H1 (cell line): Measurements from ENCODE around the gene PSD. TPM values are rescaled to one million over a fixed set of nuclear protein-coding genes. Genes with fewer than 3 reads are reported as not detected.

Experiments
- CTCF ChIA-PET: fragments of 300-600 bp; sonication (Branson Sonifier 250); formaldehyde crosslinking; loops from one replicate; lab custom pipeline; 2021; ENCODE audit not compliant: partially characterized antibody; lab: Charles Lee
- POLR2A ChIA-PET: fragments of 300-600 bp; sonication (Branson Sonifier 250); formaldehyde crosslinking; loops from one replicate; lab custom pipeline; 2021; ENCODE audit warnings: inconsistent platforms; ENCODE audit not compliant: partially characterized antibody; lab: Charles Lee
- DNase-seq, 2 experiments: peaks; one replicate each; pipeline versions ENCODE4 v3.0.0 to v3.0.0-alpha.2; 2010 to 2022; ENCODE audit warnings: low spot score in 2 of 2, low read depth in 1 of 2, mixed read lengths in 1 of 2
- FAIRE-seq: peaks from 2 replicates; lab custom pipeline; 2011; peaks lifted over from hg19 to GRCh38; lab: Jason Lieb, UNC
- H2AFZ ChIP-seq: 2 replicates; pipeline ENCODE4 v1.8.1; 2012; ENCODE audit warnings: low read length, inconsistent platforms
- H2AK5ac ChIP-seq: 2 replicates; pipeline ENCODE4 v1.6.1; 2013; ENCODE audit warnings: low read depth, low read length
- H2BK120ac ChIP-seq: replicated peaks from 2 replicates; pipeline ENCODE3; 2013; ENCODE audit warnings: low read depth, low read length, inconsistent platforms
- H2BK12ac ChIP-seq: 2 replicates; pipeline ENCODE4 v1.6.1; 2013; ENCODE audit warnings: low read depth, low read length
- H2BK15ac ChIP-seq: 2 replicates; pipeline ENCODE4 v1.6.1; 2013; ENCODE audit warnings: low read length
- H2BK20ac ChIP-seq: 2 replicates; pipeline ENCODE4 v1.6.1; 2013; ENCODE audit warnings: low read length
- H2BK5ac ChIP-seq: 2 replicates; pipeline ENCODE4 v1.6.1; 2013; ENCODE audit warnings: low read depth, low read length
- H3K14ac ChIP-seq: 2 replicates; pipeline ENCODE4 v1.6.1; 2013; ENCODE audit warnings: inconsistent platforms; ENCODE audit not compliant: insufficient read length
- H3K18ac ChIP-seq: 2 replicates; pipeline ENCODE4 v1.6.1; 2013; ENCODE audit warnings: low read length; ENCODE audit errors: extremely low read depth
- H3K23ac ChIP-seq: 2 replicates; pipeline ENCODE4 v1.6.1; 2013; ENCODE audit warnings: inconsistent platforms; ENCODE audit not compliant: insufficient read length
- H3K23me2 ChIP-seq: 2 replicates; pipeline ENCODE4 v1.6.1; 2013; ENCODE audit warnings: low read depth, low read length
- H3K27ac ChIP-seq: 2 replicates; pipeline ENCODE4 v1.6.1; 2011; ENCODE audit warnings: low read depth, low read length, inconsistent platforms
- H3K27me3 ChIP-seq, 4 experiments: replicated peaks in 1 of 4; 1 replicate in 1 of 4; 2 replicates in 3 of 4; pipeline versions ENCODE4 v1.6.1 to v1.8.1; 2011 to 2013; ENCODE audit warnings: low read length in 3 of 4, mild to moderate bottlenecking in 3 of 4, inconsistent platforms in 2 of 4, mixed read lengths in 2 of 4, moderate library complexity in 1 of 4; ENCODE audit not compliant: control insufficient read depth in 3 of 4, insufficient read depth in 3 of 4; ENCODE audit errors: extremely low read depth in 1 of 4
- H3K36me3 ChIP-seq, 4 experiments: 2 replicates each; pipeline versions ENCODE4 v1.6.1 to v1.8.1; 2011 to 2013; ENCODE audit warnings: mild to moderate bottlenecking in 4 of 4, low read length in 3 of 4, moderate library complexity in 2 of 4, control low read depth in 1 of 4, inconsistent platforms in 1 of 4; ENCODE audit not compliant: insufficient read depth in 4 of 4, control insufficient read depth in 2 of 4
- H3K4ac ChIP-seq: replicated peaks from 2 replicates; pipeline ENCODE3; 2013; ENCODE audit warnings: low read length, low read depth, mixed read lengths, inconsistent platforms; ENCODE audit not compliant: insufficient read length
- H3K4me1 ChIP-seq, 4 experiments: replicated peaks in 1 of 4; 1 replicate in 1 of 4; 2 replicates in 3 of 4; pipeline versions ENCODE4 v1.6.1 to v1.8.1; 2011 to 2013; ENCODE audit warnings: low read length in 3 of 4, inconsistent platforms in 2 of 4, mixed read lengths in 1 of 4; ENCODE audit not compliant: insufficient read depth in 4 of 4, control insufficient read depth in 3 of 4
- H3K4me2 ChIP-seq, 2 experiments: 2 replicates each; pipeline versions ENCODE4 v1.6.1 to v1.8.1; 2011 to 2013; ENCODE audit warnings: low read depth in 2 of 2, low read length in 2 of 2, control low read depth in 1 of 2, inconsistent platforms in 1 of 2, mild to moderate bottlenecking in 1 of 2; ENCODE audit not compliant: insufficient read depth in 1 of 2
- H3K4me3 ChIP-seq, 4 experiments: fragments of 200-600, 300-600 bp in 1 of 4; sonication (generic), shearing (Covaris generic), sonication (Bioruptor Twin) in 1 of 4; 2 replicates each; pipeline versions ENCODE4 v1.5.1 to v1.8.1; 2011 to 2016; ENCODE audit warnings: low read length in 4 of 4, low read depth in 3 of 4, control low read depth in 2 of 4, inconsistent platforms in 2 of 4, mild to moderate bottlenecking in 2 of 4, mixed read lengths in 1 of 4, moderate library complexity in 1 of 4; ENCODE audit not compliant: insufficient read depth in 2 of 4; ENCODE audit errors: extremely low read depth in 1 of 4
- H3K56ac ChIP-seq: replicated peaks from 2 replicates; pipeline ENCODE3; 2013; ENCODE audit warnings: low read depth, mild to moderate bottlenecking, mixed read lengths, low read length, inconsistent platforms; ENCODE audit not compliant: insufficient read length
- H3K79me1 ChIP-seq: 2 replicates; pipeline ENCODE4 v1.6.1; 2013; ENCODE audit warnings: low read depth, low read length, control low read depth
- H3K79me2 ChIP-seq, 2 experiments: 2 replicates each; pipeline versions ENCODE4 v1.6.1 to v1.8.1; 2012 to 2013; ENCODE audit warnings: low read length in 2 of 2, mild to moderate bottlenecking in 2 of 2, inconsistent platforms in 1 of 2; ENCODE audit not compliant: insufficient read depth in 2 of 2, control insufficient read depth in 1 of 2
- H3K9ac ChIP-seq, 4 experiments: replicated peaks in 1 of 4; 1 replicate in 1 of 4; 2 replicates in 3 of 4; pipeline versions ENCODE4 v1.6.1 to v1.8.1; 2011 to 2013; ENCODE audit warnings: low read depth in 3 of 4, low read length in 3 of 4, control low read depth in 2 of 4, mild to moderate bottlenecking in 2 of 4, moderate library complexity in 2 of 4, inconsistent platforms in 1 of 4; ENCODE audit errors: extremely low read depth in 1 of 4
- H3K9me3 ChIP-seq, 2 experiments: 2 replicates each; pipeline versions ENCODE4 v1.6.1 to v1.8.1; 2012 to 2013; ENCODE audit warnings: mild to moderate bottlenecking in 2 of 2, moderate library complexity in 2 of 2, control low read depth in 1 of 2, inconsistent platforms in 1 of 2, low read depth in 1 of 2, low read length in 1 of 2, mixed read lengths in 1 of 2; ENCODE audit not compliant: insufficient read depth in 2 of 2
- H4K20me1 ChIP-seq, 2 experiments: replicated peaks in 1 of 2; 2 replicates each; pipeline versions ENCODE3 to v1.8.1; 2011 to 2013; ENCODE audit warnings: inconsistent platforms in 2 of 2, low read length in 2 of 2, mild to moderate bottlenecking in 1 of 2; ENCODE audit not compliant: insufficient read depth in 2 of 2, control insufficient read depth in 1 of 2
- H4K5ac ChIP-seq: 2 replicates; pipeline ENCODE4 v1.6.1; 2013; ENCODE audit warnings: low read length, low read depth, mixed read lengths, inconsistent platforms; ENCODE audit not compliant: insufficient read length
- H4K8ac ChIP-seq: 2 replicates; pipeline ENCODE4 v1.8.0; 2013; ENCODE audit warnings: mild to moderate bottlenecking, moderate library complexity, low read length, inconsistent platforms; ENCODE audit not compliant: insufficient read depth; ENCODE audit errors: extremely low read depth
- H4K91ac ChIP-seq: replicated peaks from 2 replicates; pipeline ENCODE3; 2013; ENCODE audit warnings: low read length, mixed read lengths, inconsistent platforms; ENCODE audit not compliant: insufficient read length
- BACH1 ChIP-seq: IDR thresholded peaks from 2 replicates; pipeline ENCODE4 v1.6.1; 2012; ENCODE audit warnings: low read length, improper control_type of control experiment
- CHD2 ChIP-seq: IDR thresholded peaks from 2 replicates; pipeline ENCODE4 v1.6.1; 2012; ENCODE audit warnings: low read length, improper control_type of control experiment
- GABPA ChIP-seq: IDR thresholded peaks from 2 replicates; pipeline ENCODE4 v1.6.1; 2011; ENCODE audit warnings: mild to moderate bottlenecking, low read length, moderate library complexity, borderline replicate concordance; ENCODE audit not compliant: insufficient read depth
- JUN ChIP-seq: IDR thresholded peaks from 2 replicates; pipeline ENCODE4 v1.6.1; 2011; ENCODE audit warnings: low read depth, mild to moderate bottlenecking, improper control_type of control experiment, low read length
- KDM4A ChIP-seq: IDR thresholded peaks from one replicate; pipeline ENCODE4 v1.7.1; 2012; ENCODE audit warnings: low read depth, mild to moderate bottlenecking, moderate library complexity, low read length, inconsistent platforms; ENCODE audit not compliant: severe bottlenecking
- MAX ChIP-seq: IDR thresholded peaks from 2 replicates; pipeline ENCODE4 v1.6.1; 2012; ENCODE audit warnings: inconsistent platforms
- POU5F1 ChIP-seq: IDR thresholded peaks from 2 replicates; pipeline ENCODE4 v1.6.1; 2011; ENCODE audit warnings: low read depth, mild to moderate bottlenecking, low read length, moderate library complexity
- SIN3A ChIP-seq, 2 experiments: IDR thresholded peaks in 1 of 2; conservative IDR thresholded peaks in 1 of 2; 2 replicates each; pipeline ENCODE4 v1.6.1; 2011 to 2012; ENCODE audit warnings: low read length in 2 of 2, improper control_type of control experiment in 1 of 2, low read depth in 1 of 2, mild to moderate bottlenecking in 1 of 2
- SRF ChIP-seq: IDR thresholded peaks from 2 replicates; pipeline ENCODE4 v1.6.1; 2011; ENCODE audit warnings: mild to moderate bottlenecking, low read depth, low read length, moderate library complexity
- WGBS, 2 experiments: shearing (Covaris generic) in 1 of 2; methylation state at CpG; one replicate each; pipeline versions ENCODE4 v1.1.6 to v1.1.7; 2013 to 2015; ENCODE audit warnings: low lambda C conversion rate in 2 of 2, mixed read lengths in 2 of 2, inconsistent platforms in 1 of 2, low coverage in 1 of 2, missing lambda C conversion rate in 1 of 2; ENCODE audit not compliant: insufficient replicate concordance in 2 of 2, insufficient coverage in 1 of 2, insufficient read length in 1 of 2; ENCODE audit errors: extremely low coverage in 1 of 2, missing lambda C conversion rate in 1 of 2; 5-methylcytosine and 5-hydroxymethylcytosine counted together
- polyA plus RNA-seq, 7 experiments: library from polyadenylated mRNA; depleted of rRNA in 3 of 7; stranded (reverse) in 5 of 7; unstranded in 2 of 7; fragments of >200 nt in 5 of 7; fragments of 200-250 nt in 2 of 7; gene quantifications; 1 replicate in 5 of 7; 2 replicates in 1 of 7; 4 replicates in 1 of 7; pipeline versions ENCODE4 v1.2.1 to v1.2.3, GENCODE V29; 2011 to 2013; ENCODE audit warnings: missing spikeins in 2 of 7, mixed read lengths in 2 of 7
- total RNA-seq: library from RNA; stranded (reverse); fragmentation: NEBNext Ultra II Directional; extraction: Animal tissue kit (Norgen Biotek cat#: 25700); gene quantifications from 2 replicates; pipeline ENCODE4 v1.2.1, GENCODE V29; 2021

The PSD gene
- total and polyA plus RNA-seq, 2 of the 8 experiments (the other 6 are each of a cell fraction or from before 2014, with no cell fraction given): 5.4 to 6.0 TPM

- no peak overlapping the region for H3K9ac ChIP-seq
- H3K14ac ChIP-seq: no peak overlapping the region
- peak overlapping the region in 1 of 4 experiments; percentile 70; a peak in 3 of 8 replicates for H3K4me3 ChIP-seq
- no peak overlapping the region for H4K8ac ChIP-seq
- H4K91ac ChIP-seq: peak overlapping the region; percentile 50
- no peak overlapping the region for H4K5ac ChIP-seq
- no peak overlapping the region for H3K27ac ChIP-seq
- peak overlapping the region; percentile 82; the same call in 1 of the 2 replicates for H2BK12ac ChIP-seq
- H2BK20ac ChIP-seq: peak overlapping the region; percentile 5; the same call in 1 of the 2 replicates
- H3K79me1 ChIP-seq: no peaks in the 10 kb centered on the region
- H2AFZ ChIP-seq: no peak overlapping the region
- WGBS, 2 experiments: 89% methylated on average over 14 of the region's 14 CpGs; no CpG with 5 or more reads in 1 of the 2 experiments
- FAIRE-seq (no peak), DNase-seq (no peak)
- H2BK15ac ChIP-seq: peak overlapping the region; percentile 77
- peak overlapping the region; percentile 87; the same call in 1 of the 2 replicates for H2AK5ac ChIP-seq
- peaks cover 0 to 3% of the 10 kb centered on the region in 2 experiments for H4K20me1 ChIP-seq
- CTCF ChIA-PET: interaction anchor here (0.6 to 10.1 kb wide), 16 partner anchors 12 to 182 kb away, joined by 3 to 205 read pairs (median 4); partner anchors contain the start of genes CUEDC2 and NFKB2
- peaks cover 17 to 51% (median 49%) of the 10 kb centered on the region in 4 experiments for H3K27me3 ChIP-seq
- H3K56ac ChIP-seq: no peak overlapping the region
- H2BK120ac ChIP-seq: no peak overlapping the region
- peak overlapping the region; percentile 86; the same call in 1 of the 2 replicates for H2BK5ac ChIP-seq
- H3K4ac ChIP-seq: peak overlapping the region; percentile 70
- peak overlapping the region; percentile 98 for H3K18ac ChIP-seq
- POLR2A ChIA-PET: interaction anchor here (0.9 to 4.9 kb wide), 8 partner anchors 10 to 178 kb away, joined by 3 to 51 read pairs (median 8); partner anchors contain the start of genes C10orf95, CUEDC2 and FBXL15
- H3K23me2 ChIP-seq: peaks cover 26% of the 10 kb centered on the region
- peak overlapping the region; percentile 70 to 88 for H3K4me2 ChIP-seq
- H3K23ac ChIP-seq: no peak overlapping the region
- H3K79me2 ChIP-seq: no peaks in the 10 kb centered on the region
- no peaks in the 10 kb centered on the region for H3K36me3 ChIP-seq
- peaks cover 9 to 31% (median 22%) of the 10 kb centered on the region in 4 experiments for H3K4me1 ChIP-seq
- no peaks in the 10 kb centered on the region for H3K9me3 ChIP-seq
- TF ChIP-seq SIN3A (conservative IDR thresholded peaks at IDR 0.05 in 1 of 2, IDR thresholded peaks at IDR 0.05 in 1 of 2; ENCODE audit: low read depth in 1 of 2, low read length in 2 of 2) (no peak), BACH1 (no peak), CHD2 (no peak), JUN (no peak), KDM4A (no peak), GABPA (no peak), POU5F1 (no peak), MAX (no peak), SRF (no peak)
Measured at GRCh38 chr10:102411341-102412255, 7.0 kb downstream of the PSD start.
